ENCODE data around the gene ZFPL1. TPM values are rescaled to one million over a fixed set of nuclear protein-coding genes. Genes with fewer than 3 reads are reported as not detected.

The ZFPL1 gene
- total and polyA plus RNA-seq, 11 donors = 19.6 to 44.4 (median 25.4) TPM

GRCh38 chr11:65109231-65110198 lies 25.5 kb downstream of the ZFPL1 start:
- 83 to 89% (median 86%) methylated on average over 22 to 36 of the region's 36 CpGs for WGBS, 4 donors
- DNase-seq (peak in 1 of 5 donors; percentile 14), ATAC-seq (no peak)
- H3K27me3 ChIP-seq = peaks cover 0 to 5% (median 0%) of the 10 kb centered on the region in 9 donors
- no peak overlapping the region for H3K4me3 ChIP-seq
- intact Hi-C loops (cut with DNase I) = loop anchor here in 9 of 10 donors (2.0 to 10.0 kb wide), 12 partner anchors 69 to 418 kb away; partner anchors contain the start of genes CAPN1 (in 5 of the 9), ARL2 (in 2 of the 9), CDC42BPG (in 2 of the 9) and ATG2A (in 1 of the 9)
- peaks cover 0 to 55% (median 36%) of the 10 kb centered on the region in 12 donors for H3K4me1 ChIP-seq
- no peaks in the 10 kb centered on the region for H3K9me3 ChIP-seq
- H3K27ac ChIP-seq = no peak overlapping the region
- no peak for TF ChIP-seq POLR2A (IDR thresholded peaks at IDR 0.05)
- TF ChIP-seq, protein P1, sequence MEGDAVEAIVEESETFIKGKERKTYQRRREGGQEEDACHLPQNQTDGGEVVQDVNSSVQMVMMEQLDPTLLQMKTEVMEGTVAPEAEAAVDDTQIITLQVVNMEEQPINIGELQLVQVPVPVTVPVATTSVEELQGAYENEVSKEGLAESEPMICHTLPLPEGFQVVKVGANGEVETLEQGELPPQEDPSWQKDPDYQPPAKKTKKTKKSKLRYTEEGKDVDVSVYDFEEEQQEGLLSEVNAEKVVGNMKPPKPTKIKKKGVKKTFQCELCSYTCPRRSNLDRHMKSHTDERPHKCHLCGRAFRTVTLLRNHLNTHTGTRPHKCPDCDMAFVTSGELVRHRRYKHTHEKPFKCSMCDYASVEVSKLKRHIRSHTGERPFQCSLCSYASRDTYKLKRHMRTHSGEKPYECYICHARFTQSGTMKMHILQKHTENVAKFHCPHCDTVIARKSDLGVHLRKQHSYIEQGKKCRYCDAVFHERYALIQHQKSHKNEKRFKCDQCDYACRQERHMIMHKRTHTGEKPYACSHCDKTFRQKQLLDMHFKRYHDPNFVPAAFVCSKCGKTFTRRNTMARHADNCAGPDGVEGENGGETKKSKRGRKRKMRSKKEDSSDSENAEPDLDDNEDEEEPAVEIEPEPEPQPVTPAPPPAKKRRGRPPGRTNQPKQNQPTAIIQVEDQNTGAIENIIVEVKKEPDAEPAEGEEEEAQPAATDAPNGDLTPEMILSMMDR (IDR thresholded peaks at IDR 0.05) = no peak
- H3K36me3 ChIP-seq = peaks cover 0 to 38% (median 28%) of the 10 kb centered on the region in 9 donors

- 12 to 16% (median 13%) methylated on average over 9 to 18 of the region's 18 CpGs for WGBS, 4 donors
- Histone ChIP-seq H3K9me3 (no peaks in the 10 kb centered on the region), H3K27me3 (peaks cover 0 to 5% (median 0%) of the 10 kb centered on the region in 9 donors), H3K27ac (peak overlapping the region in 10 of 12 donors; percentile 31 to 86 (median 66)), H3K36me3 (peaks cover 0 to 34% (median 28%) of the 10 kb centered on the region in 9 donors), H3K4me1 (peaks cover 0 to 50% (median 33%) of the 10 kb centered on the region in 12 donors), H3K4me3 (peak overlapping the region in 1 of 12 donors; percentile 66)
- DNase-seq (peak; percentile 82 to 90 (median 86)), ATAC-seq (peak; percentile 29 to 62 (median 40))
- intact Hi-C loops (cut with DNase I) = loop anchor here in 9 of 10 donors (2.0 to 10.0 kb wide), 11 partner anchors 70 to 417 kb away; partner anchors contain the start of genes CAPN1 (in 5 of the 9), ARL2 (in 2 of the 9), CDC42BPG (in 2 of the 9) and DPF2 (in 1 of the 9)
- TF ChIP-seq, protein P1 (IDR thresholded peaks at IDR 0.05) = peak; percentile 96 to 99 (median 98)
- TF ChIP-seq POLR2A (IDR thresholded peaks at IDR 0.05) = no peak
These were observed 26.4 kb downstream of the ZFPL1 start for GRCh38 chr11:65110354-65110861.

DNA sequence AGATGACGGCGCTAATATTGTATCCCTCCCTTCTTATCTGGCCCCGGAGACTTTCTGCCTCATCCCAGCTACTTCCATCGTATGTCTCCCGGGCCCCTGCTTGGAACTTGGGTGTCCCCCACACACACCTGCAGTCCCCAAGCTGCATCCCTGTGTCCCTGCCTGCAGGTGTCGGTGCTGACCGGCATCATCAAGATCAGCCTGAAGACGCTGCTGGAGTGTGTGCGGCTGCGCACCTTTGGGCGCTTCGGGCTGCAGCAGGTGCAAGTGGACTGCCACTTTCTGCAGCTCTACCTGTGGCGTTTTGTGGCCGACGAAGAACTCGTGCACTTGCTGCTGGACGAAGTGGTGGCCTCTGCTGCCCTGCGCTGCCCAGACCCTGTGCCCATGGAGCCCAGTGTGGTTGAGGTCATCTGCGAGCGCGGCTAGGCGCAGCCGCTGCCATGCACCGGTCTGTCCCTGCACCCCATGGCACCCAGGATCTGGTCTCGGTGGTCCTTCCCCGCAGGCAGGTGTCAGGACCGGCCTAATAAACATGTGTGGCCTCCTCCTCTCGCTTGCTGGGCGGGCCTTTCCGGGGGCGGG lies 27.2 kb downstream of the ZFPL1 start:
- WGBS, 4 donors = 62 to 74% (median 63%) methylated on average over 24 to 31 of the region's 31 CpGs
- Histone ChIP-seq H3K27me3 (peaks cover 0 to 5% (median 0%) of the 10 kb centered on the region in 9 donors), H3K4me1 (peaks cover 0 to 56% (median 37%) of the 10 kb centered on the region in 12 donors), H3K36me3 (peaks cover 0 to 37% (median 29%) of the 10 kb centered on the region in 9 donors), H3K27ac (peak overlapping the region in 7 of 12 donors; percentile 27 to 86 (median 79)), H3K9me3 (no peaks in the 10 kb centered on the region), H3K4me3 (peak overlapping the region in 10 of 12 donors; percentile 23 to 90 (median 61))
- no peak for TF ChIP-seq POLR2A (IDR thresholded peaks at IDR 0.05)
- TF ChIP-seq, protein P1 (IDR thresholded peaks at IDR 0.05) = no peak
- intact Hi-C loops (cut with DNase I) = loop anchor here in 9 of 10 donors (2.0 to 10.0 kb wide), 11 partner anchors 70 to 416 kb away; partner anchors contain the start of genes CAPN1 (in 5 of the 9), ARL2 (in 2 of the 9), CDC42BPG (in 2 of the 9) and DPF2 (in 1 of the 9)
- ATAC-seq (no peak), DNase-seq (peak in 1 of 5 donors; percentile 33)

All from heart left ventricle (tissue), 16 donors.